ENCODE results near the gene IL1RAPL1.
"Not testable (repeated sequence)": the region's sequence is repeated elsewhere in the genome, so short reads cannot be mapped to it uniquely, and the experiment has no call there.

Gene IL1RAPL1

DNA sequence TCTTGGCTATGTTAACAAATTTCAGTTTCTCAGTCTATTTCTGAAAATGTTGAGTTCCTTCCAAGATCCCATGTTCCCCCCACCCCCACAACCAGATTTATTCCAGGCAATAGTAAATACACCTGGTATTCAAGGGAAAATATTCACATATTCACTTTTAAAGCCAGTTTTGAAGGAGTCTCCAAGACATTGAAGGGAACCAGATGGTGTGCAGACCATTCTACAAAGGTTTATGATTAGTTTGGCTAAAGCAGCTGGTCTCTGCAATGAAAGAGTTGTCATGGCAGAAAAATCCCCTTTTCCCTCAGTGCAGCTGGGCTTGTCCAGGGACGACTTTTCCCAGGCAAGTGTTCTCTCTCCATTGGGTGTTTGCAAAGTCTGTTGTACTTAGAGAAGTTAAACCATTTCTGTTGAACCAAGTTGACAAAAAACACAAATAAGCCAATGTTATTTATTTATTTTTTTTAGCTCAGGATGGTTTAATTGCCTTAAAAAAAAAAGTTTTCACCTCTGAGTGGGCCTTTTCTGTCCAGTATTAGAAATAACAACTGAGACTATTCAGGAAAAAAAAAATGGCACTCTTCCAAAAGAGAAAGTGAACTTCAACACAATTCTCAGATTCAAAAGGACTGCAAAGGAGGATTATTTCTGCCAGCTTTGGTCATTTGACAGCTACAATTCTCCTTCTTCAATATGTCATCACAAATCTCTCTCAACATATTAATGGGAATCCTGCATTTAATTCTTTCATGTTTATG is 410.6 kb downstream of the IL1RAPL1 start:
- DNase-seq = no peak

DNA sequence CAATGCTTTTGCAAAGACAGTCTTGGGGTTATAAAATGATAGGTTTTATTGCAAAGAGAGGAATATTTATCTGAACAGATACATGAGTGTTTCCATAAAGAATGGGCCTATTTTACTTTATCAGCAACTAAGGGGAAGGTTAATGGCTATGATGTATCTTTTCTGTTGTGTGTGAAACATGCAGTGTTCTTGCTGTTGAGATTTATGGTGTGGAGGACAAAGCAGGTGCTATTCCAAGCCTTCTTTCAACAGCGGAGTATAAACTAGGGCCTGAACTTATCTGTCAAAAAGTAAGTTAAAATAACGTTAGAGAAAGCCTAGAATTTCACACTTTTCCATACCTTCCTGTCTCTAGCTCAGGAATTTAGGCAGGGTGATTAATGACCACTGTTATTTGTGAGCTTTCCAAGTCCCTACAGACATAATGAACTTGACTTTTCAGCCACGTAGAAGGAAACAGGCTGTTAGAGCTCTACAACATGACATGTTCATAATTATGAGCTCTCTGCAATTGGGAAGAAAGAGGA is 411.4 kb downstream of the IL1RAPL1 start:
- no peak for DNase-seq

DNA sequence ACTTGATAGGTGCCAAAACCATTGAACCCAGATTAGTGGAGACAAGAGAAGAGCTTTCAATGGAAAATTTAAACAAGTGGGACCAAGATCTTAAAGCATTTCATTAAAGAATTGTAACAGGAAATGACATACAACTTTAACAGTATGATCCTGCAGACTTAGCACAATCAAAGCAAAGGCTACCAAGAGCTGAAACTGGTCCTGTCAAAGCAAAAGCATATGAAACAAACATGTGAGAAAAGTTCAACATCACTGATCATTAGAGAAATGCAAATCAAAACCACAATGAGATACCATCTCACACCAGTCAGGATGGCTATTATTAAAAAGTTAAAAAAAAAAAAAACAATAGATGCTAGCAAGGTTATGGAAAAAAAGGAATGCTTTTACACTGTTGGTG is 425.6 kb downstream of the IL1RAPL1 start:
- no peak for DNase-seq

DNA sequence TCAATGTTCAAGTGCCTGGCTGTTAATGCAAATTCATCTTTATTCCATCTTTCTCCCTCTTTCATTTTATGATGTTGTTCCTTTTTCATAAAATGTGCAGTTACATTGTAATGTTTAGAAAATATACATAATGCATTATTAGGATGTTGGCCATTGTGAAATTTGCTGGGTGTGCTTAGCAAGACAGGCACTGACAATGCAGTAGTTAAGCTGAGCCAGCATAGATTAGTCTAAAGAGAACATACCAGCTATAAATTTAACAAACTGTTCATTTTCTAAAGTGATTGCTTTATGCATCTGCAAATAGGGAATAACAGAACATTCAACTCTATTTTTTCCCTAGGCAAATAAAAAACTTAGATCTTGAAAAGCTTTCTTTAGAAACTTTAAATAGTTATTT is 436.0 kb downstream of the IL1RAPL1 start:
- no peak for DNase-seq

DNA sequence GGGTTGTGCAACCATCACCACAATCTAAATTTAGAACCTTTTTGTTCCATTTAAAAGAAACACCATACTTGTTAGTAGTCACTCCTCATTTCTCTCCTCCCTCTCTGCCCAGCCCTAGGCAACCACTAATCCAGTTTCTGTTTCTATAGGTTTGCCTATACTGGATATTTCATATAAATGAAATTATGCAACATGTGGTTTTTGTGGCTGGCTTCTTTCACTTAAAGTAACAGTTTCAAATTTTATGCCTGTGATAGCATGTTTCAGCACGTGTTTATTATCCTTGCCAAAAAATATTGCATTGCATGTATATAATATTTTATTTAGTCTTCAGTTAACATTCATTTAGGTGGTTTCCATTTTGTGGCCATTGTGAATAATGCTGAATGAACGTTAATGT is 437.6 kb downstream of the IL1RAPL1 start:
- no peak for DNase-seq

DNA sequence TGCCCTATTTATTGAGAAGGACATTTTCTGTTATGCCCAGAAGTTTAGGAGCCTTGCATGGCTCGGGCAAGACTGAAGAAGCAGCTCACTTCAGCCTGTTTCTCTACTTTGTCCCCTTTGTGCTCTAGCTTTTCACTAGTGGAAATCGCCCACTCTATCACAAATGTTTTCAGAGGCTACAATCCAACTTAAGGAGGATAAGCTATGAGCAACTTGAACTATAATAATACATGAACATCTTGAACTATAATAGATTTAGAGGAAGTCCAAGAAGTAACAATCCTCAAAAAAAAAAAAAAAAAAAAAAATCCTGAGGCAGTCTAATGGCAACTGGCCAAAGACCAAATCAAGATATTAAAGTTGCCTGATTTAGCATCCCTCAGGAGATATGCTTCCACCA is 452.3 kb downstream of the IL1RAPL1 start:
- no peak for DNase-seq

DNA sequence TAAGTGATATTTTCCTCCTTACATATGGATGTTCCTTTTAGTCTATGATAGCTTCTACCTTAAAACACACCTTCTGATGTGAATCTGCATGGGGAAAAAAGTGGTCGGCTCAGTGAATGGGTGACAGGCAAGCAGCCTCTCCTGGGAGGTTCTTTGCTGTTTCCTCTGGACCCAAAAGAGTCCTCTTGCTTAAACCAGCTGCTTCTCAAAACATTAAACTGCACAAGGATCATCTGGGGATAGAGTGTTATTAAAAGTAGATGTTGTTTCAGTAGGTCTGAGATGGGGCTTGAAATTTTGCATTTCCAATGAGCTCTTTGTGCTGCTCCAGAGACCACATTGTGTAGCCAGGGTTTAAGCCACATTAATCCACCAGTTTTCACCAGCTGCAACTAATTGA is 452.9 kb downstream of the IL1RAPL1 start:
- DNase-seq = no peak

DNA sequence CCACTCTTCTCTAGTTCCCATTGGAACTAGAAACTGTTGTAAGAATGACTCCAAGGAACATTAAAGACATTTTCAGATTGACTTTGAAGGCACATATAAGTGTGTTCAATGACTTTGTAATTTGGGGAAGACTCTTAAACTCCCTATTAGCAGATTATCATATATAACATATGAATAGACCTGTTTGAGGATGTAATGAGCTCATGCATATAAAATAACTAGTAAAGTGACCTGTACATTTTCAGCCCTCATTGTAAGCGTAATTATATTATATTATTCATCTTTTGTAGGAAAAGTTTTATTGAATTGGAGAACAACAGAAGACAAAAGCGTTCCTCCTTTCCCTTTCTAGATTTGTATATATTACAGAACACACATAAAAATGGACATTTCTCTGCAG is 455.1 kb downstream of the IL1RAPL1 start:
- no peak for DNase-seq

DNA sequence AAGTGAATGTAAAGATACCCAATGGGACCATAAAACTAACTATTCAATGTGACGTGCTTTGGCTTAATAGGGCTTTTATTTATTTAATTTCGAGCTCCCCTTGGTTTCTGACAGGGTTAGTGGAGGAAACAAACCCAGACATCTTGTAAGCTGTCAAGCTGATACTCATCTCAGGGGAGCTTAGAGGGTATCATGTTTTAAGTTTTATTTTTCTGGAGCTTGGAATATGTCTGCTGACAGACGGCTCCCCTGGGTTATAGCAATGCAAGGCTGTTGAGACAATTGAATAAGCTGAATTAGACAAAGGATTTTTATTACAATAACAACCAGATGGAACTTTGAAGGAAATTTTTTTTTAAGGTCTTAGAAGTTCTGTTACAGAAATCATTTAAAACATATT is 456.5 kb downstream of the IL1RAPL1 start:
- no peak for DNase-seq

DNA sequence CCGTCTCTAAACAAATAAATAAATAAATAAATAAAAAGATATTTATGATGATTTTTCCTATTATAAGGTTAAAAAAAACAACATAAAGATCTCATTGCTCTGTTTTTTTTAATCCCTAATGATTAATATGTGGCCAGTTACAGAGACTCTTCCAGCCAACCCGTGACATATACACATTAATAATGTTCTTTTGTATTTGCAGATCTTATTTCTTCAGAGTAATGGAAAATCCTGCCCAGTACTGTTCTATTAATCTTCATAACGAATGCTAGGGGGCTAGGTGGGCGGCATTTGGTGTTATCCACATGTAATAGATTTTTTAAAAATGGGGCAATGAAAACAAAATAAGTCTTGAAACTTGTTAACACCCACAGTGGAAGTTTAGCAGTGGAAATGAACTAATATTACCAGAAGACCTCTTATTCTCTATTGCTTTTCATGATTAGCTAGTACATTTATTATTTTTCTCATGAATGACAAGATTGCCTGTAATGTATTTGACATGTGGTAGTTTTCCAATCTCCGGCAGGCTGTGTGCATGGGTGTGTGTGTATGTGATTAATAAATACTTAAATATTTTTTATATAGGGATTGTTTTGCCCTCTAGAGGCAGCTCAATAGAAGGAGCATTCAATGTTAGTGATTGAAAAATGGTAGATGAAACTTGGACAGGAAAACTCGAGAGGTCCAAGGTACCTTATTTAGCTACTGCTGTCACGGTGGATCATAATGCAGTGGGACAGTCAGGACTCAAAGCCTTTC is 457.4 kb downstream of the IL1RAPL1 start:
- DNase-seq = no peak

DNA sequence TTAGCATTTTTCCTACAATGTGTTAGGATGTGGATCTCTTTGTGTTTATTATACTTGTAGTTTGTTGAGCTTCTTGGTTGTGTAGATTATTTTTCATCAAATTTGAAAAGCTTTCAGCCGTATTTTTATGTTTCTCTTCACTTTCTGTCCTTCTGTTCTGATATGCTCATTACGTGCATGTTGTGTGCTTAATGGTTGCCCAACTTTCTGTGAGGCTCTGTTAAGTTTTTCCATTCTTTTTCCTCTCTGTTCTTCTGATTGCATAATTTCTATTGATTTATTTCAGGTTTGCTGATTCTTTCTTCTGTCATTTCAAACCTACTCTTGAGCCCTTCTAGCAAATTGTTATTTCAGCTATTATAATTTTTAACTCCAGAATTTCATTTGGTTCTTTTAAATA is 478.2 kb downstream of the IL1RAPL1 start:
- no peak for DNase-seq

DNA sequence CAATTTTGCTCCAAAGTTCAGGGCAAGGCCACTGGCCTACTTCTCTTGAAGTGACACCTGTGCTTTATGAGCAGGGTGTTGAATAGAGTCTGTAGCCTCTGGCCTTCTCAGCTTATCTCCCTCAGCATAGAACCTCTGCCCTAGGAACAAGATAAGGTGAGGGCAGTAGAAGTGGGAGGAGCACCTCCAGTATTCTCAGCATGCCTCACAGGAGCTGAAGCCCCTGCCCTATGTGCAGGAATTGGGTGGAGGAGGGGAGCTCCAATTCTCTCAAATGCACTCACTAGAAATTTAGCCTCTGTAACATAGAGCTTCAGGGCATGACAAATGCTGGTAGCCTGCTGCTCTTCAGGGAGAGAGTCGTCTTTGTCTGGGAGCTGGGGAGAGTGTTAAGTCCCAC is 479.3 kb downstream of the IL1RAPL1 start:
- DNase-seq = no peak

DNA sequence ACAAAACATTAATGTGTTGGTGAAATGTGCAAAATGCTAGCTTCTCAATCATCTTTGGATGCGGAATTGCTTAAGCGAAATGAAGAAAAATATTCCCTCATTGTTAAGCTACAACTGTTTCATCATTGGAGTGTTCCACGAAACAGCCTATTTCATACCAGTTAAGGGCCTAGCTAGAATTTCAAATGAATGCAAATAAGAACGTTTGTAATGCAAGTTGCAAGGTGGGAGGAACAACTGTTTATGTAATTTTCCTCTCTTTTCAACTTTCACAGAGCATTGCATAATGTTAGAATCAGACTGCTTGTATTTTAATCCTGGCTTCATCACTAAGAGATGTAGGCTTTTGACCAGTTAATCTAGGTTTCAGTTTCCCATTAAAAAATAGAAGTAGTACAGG is 480.1 kb downstream of the IL1RAPL1 start:
- no peak for DNase-seq

DNA sequence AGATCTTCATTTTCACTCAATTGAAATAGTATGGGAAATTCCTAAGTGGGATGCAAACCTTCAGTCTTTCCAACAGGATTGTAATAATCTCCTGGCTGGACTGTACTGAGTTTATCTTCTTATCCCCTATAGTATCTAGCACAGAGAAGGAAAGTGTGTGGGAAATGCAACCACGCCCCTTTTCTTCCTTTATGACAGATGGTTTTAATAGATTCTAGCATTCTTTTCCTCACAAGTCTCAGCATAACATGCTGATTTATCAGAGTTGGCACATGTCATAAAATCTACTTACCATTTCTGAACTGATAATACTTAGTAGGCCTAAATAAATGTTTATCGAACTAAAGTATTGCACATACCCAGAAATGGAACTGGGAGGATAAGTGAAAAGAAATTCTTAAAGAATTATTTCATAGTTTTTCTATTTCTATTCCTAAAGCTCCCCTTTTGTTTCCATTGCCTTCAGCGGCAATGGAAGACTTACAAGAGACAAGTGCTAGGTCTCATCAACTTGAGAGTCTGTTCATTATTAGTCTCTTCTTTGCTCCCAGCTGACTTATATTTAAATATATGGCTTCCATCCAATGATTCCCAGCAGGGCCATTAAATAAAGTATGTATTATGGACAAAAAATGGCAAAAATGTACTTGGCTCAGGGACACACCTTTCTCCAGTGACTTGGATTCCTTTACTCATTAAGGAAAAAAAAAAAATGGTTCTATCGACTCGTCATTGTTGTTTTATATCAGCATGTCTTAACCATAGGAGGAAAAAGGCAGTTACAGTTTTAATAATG is 484.5 kb downstream of the IL1RAPL1 start:
- DNase-seq = no peak

DNA sequence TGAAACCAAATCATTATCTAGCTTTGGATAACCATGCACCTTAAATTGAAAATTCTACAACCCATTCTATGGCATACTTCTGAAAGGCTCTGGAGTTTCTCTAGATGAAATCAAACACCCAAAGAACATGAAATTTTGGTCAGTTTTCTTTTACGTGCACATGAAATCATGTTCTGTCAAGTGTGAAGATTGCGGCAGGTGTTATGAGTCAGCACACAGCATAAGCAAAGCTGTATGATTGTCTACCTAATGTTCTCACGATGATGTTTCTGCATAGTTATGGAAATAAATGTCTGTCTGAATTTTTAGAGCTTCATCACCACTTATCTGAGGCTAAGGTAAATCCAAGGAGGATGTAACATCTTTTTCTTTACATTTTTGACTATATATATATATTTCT is 495.3 kb downstream of the IL1RAPL1 start:
- DNase-seq = no peak

DNA sequence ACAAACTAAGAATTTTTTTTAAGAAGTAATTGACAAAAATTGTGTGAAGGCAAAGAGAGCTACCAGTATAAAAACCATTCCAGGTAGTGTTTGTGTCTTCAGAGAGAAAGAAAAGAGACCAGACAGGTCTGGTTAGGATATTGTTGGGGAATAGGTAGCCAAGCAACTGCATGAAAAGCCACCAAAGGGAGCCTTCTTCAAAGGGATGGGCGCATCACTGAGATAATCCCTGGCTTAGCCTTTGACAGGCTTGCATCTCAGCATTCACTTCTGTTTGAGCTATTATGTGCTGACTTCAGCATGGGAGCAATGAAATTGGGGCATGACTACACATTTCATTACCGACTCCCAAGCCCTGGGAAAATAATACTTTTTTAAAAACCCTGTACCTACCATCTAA is 496.6 kb downstream of the IL1RAPL1 start:
- DNase-seq = no peak

DNA sequence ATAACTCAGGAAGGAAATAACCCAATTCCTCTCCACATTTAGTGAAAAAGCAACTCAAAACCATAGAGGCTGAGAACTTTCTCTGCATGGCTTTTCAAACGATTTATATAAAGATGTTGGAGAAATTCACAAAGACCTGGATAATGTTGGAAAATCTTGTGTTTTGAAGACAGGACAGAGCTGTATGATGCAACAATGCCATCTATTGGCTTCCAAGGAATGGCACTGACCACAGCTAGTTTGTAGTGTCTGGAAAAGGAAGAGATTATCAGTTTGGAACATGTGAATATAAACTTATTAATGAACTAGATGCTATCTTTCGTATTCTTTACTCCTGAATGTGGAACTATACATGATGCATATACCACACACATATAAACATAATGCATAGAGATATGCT is 503.6 kb downstream of the IL1RAPL1 start:
- no peak for DNase-seq

DNA sequence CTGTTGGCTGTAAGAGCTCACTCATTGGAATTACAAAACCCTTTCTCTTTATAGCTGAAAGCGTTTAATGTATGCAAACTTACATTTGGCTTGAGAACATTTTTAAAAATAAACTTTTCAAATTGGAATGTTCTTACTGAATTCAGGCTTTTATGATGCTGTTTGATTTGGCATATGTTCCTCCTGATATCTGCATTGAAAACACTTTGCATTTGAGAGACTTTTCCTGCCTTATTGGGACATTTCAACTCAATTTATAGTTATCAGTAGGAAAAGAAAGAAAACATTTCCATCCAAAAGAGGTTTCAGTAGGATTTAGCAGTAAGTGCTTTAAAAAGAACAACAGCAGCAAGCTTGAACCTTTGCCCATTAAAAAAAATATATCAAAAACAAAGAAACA is 520.0 kb downstream of the IL1RAPL1 start:
- DNase-seq = no peak

DNA sequence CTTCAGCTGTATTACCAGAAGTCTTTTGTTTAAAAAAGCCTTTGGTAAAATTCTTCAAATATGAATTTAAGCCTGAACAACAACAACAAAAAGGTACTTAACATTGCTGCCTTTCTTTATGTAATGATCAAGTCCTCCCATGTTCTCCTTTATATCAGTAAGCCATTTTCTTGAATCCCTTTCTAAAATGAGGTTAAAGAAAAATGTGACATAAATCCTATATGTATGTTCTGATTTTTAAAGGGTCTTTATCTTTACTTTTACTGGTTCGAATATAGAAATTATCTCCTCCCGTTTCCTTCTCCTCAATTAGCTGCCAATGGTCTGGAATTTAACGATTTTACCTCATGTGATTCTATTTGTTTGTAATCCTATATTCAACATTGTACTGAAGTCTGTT is 522.8 kb downstream of the IL1RAPL1 start:
- DNase-seq = no peak

DNA sequence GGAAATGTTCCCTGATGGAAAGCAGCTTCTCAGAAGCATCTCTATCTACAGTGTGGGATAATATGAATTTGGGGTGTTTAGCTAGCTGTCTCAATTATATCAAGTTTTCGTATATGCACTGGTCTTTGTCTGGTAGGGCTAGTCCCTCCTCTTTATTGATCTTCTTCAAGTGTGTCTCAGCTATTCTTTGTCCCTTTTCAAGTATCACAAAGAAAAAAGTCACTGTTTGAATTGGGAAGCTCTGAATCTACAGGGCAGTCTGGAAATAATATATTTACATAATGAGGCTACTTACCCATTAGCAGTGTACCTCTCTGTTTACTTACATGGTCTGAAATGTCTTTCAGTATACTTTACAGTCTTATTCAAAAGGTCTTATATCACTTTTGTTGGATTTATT is 526.0 kb downstream of the IL1RAPL1 start:
- DNase-seq = no peak

DNA sequence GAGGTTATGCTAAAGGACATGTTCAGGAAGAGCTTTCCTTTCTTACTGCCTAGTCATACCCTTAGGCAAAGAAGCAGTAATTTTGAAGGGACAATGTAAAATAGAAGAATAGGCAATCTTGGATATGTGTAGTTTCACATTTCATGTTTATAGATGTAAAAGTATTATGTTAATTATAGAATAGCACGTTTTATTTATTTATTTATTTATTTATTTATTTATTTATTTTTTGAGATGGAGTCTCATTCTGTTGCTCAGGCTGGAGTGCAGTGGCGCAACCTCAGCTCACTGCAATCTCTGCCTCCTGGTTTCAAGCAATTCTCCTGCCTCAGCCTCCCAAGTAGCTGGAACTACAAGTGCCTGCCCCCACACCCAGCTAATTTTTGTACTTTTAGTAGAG is 535.6 kb downstream of the IL1RAPL1 start:
- not testable (repeated sequence) for DNase-seq

DNA sequence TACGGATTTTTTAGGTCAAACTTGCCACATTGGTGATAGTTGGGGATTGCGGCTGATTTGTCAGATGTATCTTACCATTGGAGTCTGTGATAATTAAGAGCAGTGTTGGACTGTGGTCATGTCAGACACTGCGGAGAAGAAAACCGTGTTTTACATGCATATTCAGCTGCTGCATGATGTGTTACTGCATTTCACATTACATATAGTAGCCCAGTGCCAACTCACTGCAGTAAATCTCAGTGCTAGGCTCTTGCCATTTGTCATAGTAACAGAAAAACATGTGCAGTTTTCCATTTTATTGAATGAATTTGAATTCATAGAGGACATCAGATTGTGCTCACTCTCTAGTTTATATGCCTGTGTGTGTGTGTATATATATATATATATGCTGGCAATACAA is 543.7 kb downstream of the IL1RAPL1 start:
- no peak for DNase-seq

DNA sequence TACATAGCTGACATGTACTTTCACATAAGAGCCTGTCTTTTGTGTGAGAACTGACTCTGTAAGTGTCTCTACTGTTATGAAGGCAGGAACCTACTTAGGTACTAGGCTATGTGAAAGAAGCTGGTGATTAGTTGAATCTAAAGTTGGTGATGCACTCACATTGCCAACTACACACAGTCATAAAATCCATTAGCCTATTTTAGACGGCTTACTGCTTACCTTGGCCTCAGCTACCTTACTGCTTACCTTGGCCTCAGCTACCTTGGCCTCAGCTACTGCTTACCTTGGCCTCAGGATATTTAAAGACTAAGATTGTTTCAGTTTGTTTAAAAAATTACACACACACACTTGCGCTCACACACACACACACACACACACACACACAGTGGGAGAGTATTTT is 549.7 kb downstream of the IL1RAPL1 start:
- no peak for DNase-seq

DNA sequence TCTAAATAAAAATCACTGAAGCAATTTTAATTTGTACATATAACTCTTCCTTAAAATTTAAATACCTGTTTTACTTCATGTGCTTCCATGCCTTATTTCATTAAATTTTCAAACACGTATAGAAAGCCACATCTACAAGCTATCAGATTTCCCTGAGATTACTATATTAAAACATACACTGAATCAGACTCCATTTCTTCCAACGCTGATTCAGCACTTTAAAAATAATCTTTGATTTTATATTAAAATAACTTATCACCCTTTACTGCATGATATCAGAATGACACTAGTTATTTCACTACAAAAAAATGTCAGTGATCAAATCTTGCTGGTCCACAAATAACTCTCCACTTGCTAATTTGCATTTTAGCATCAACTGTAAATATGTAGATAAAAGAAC is 550.8 kb downstream of the IL1RAPL1 start:
- no peak for DNase-seq

Data from CD4-positive, alpha-beta T cell treated with Interleukin-10 for 1 hour (primary cell).